ENCODE measurements around the gene CD74. TPM values are rescaled to one million over a fixed set of nuclear protein-coding genes. Genes with fewer than 3 reads are reported as not detected.

The CD74 gene
- total and polyA plus RNA-seq, 10 of the 15 experiments (the other 5 are each of a cell fraction or from before 2014, with no cell fraction given): 1,387 to 11,063 (median 3,922) TPM

GRCh38 chr5:150452914-150453313 is 40.2 kb upstream of the CD74 start:
- FAIRE-seq: no peak
- in situ Hi-C loops (cut with MboI): loop anchor here (10.0 kb wide), 1 partner anchor 202 kb away; no protein-coding TSS in a partner anchor
- Histone ChIP-seq H3K27me3 (replicated peaks in 1 of 2; ENCODE audit: control insufficient read depth in 2 of 2, insufficient read depth in 2 of 2, low read length in 1 of 2) (no peaks in the 10 kb centered on the region), H3K9ac (ENCODE audit: control insufficient read depth, insufficient read depth, low read length) (no peak overlapping the region), H3K27ac (ENCODE audit: control insufficient read depth, insufficient read depth) (no peak overlapping the region), H3K9me3 (replicated peaks; ENCODE audit: control insufficient read depth, insufficient read depth, low read length) (no peaks in the 10 kb centered on the region), H3K4me3 (no peak overlapping the region), H2AFZ (ENCODE audit: control insufficient read depth, low read depth, low read length) (no peak overlapping the region), H3K36me3 (ENCODE audit: control insufficient read depth in 2 of 2, insufficient read depth in 2 of 2, low read length in 1 of 2) (peaks cover 0 to 1% of the 10 kb centered on the region in 2 experiments; a peak in 1 of 4 replicates), H3K4me2 (ENCODE audit: control insufficient read depth, insufficient read depth) (no peak overlapping the region), H3K79me2 (ENCODE audit: control insufficient read depth, insufficient read depth, low read length) (peaks cover 17% of the 10 kb centered on the region), H3K4me1 (ENCODE audit: control insufficient read depth, insufficient read depth, low read length) (peaks cover 11% of the 10 kb centered on the region), H4K20me1 (ENCODE audit: control insufficient read depth, insufficient read depth) (peaks cover 7% of the 10 kb centered on the region; the same call in 1 of the 2 replicates)
- RAD21 ChIA-PET (ENCODE audit: unreplicated experiment): interaction anchor here (0.5 kb wide), 1 partner anchor 16 kb away, joined by 3 read pairs; no protein-coding TSS in a partner anchor
- no peak for DNase-seq (ENCODE audit: low read depth, low spot score)
- SMC1A ChIA-PET (ENCODE audit: uncharacterized antibody, unreplicated experiment): interaction anchor here (0.6 kb wide), 1 partner anchor 702 kb away, joined by 3 read pairs; no protein-coding TSS in a partner anchor
- no peak for TF ChIP-seq ZNF24 (IDR thresholded peaks at IDR 0.05)
- no peak for TF ChIP-seq SMC3 (IDR thresholded peaks at IDR 0.05; ENCODE audit: borderline replicate concordance, low read length)
- no peak for TF ChIP-seq CREM (IDR thresholded peaks at IDR 0.05; ENCODE audit: low read depth)
- no peak for TF ChIP-seq TCF12 (IDR thresholded peaks at IDR 0.05; ENCODE audit: low read depth, low read length)
- TF ChIP-seq ZBTB11 (CRISPR knock-in tag; IDR thresholded peaks at IDR 0.05): no peak
- no peak for TF ChIP-seq ZBED1 (IDR thresholded peaks at IDR 0.05; ENCODE audit: borderline replicate concordance)
- no peak for TF ChIP-seq ZNF384 (IDR thresholded peaks at IDR 0.05; ENCODE audit: borderline replicate concordance, low read depth, low read length)
- no peak for TF ChIP-seq STAT1 (conservative IDR thresholded peaks at IDR 0.05)
- TF ChIP-seq KLF5 (IDR thresholded peaks at IDR 0.05; ENCODE audit: partially characterized antibody): no peak
- no peak for TF ChIP-seq SMARCA5 (IDR thresholded peaks at IDR 0.05)
- no peak for TF ChIP-seq SREBF2 (IDR thresholded peaks at IDR 0.05; ENCODE audit: low read length)
- TF ChIP-seq USF1 (IDR thresholded peaks at IDR 0.05; ENCODE audit: borderline replicate concordance, extremely low read length, insufficient read depth, low read depth, low read length): no peak
- no peak for TF ChIP-seq TCF7 (IDR thresholded peaks at IDR 0.05; ENCODE audit: borderline replicate concordance)
- TF ChIP-seq NFXL1 (IDR thresholded peaks at IDR 0.05; ENCODE audit: borderline replicate concordance): no peak
- TF ChIP-seq SREBF1 (IDR thresholded peaks at IDR 0.05; ENCODE audit: low read length): no peak
- TF ChIP-seq ATF3 (IDR thresholded peaks at IDR 0.05; ENCODE audit: borderline replicate concordance, extremely low read depth, low read depth, low read length): no peak
- no peak for TF ChIP-seq IRF4 (IDR thresholded peaks at IDR 0.05; ENCODE audit: low read depth, low read length)
- TF ChIP-seq NKRF (conservative IDR thresholded peaks at IDR 0.05): no peak
- no peak for ATAC-seq
- intact Hi-C loops (cut with micrococcal nuclease; ENCODE audit: unreplicated experiment): loop anchor here (10.0 kb wide), 2 partner anchors 172 to 202 kb away; no protein-coding TSS in a partner anchor
- BruUV-seq (replicated peaks): no TSS peak
- WGBS (ENCODE audit: insufficient coverage, insufficient replicate concordance, low lambda C conversion rate, missing lambda C conversion rate): 83% methylated on average over 2 of the region's 4 CpGs
- POLR2A ChIA-PET: interaction anchor here (0.6 kb wide), 1 partner anchor 490 kb away, joined by 3 read pairs; no protein-coding TSS in a partner anchor
- CTCF ChIA-PET: interaction anchor here (1.5 to 1.7 kb wide), 3 partner anchors 8 to 94 kb away, joined by 3 to 4 read pairs (median 4); no protein-coding TSS in a partner anchor

Data from GM12878 (cell line).